IPS-15b (cell line): ENCODE data around the gene B9D1.

Experiments used
- H3K27me3 ChIP-seq: one replicate; pipeline ENCODE4 v1.6.1; 2013; ENCODE audit warnings: low read length; ENCODE audit not compliant: control insufficient read depth, insufficient read depth
- H3K36me3 ChIP-seq: one replicate; pipeline ENCODE4 v1.6.1; 2013; ENCODE audit warnings: low read length; ENCODE audit not compliant: control insufficient read depth, insufficient read depth
- H3K4me1 ChIP-seq: one replicate; pipeline ENCODE4 v1.6.1; 2013; ENCODE audit warnings: mild to moderate bottlenecking, low read length; ENCODE audit not compliant: control insufficient read depth, insufficient read depth
- H3K4me3 ChIP-seq: one replicate; pipeline ENCODE4 v1.5.1; 2013; ENCODE audit warnings: low read depth, low read length
- H3K9ac ChIP-seq: one replicate; pipeline ENCODE4 v1.6.1; 2013; ENCODE audit warnings: low read depth, mild to moderate bottlenecking, low read length
- H3K9me3 ChIP-seq: one replicate; pipeline ENCODE4 v1.6.1; 2013; ENCODE audit warnings: mild to moderate bottlenecking, low read length; ENCODE audit not compliant: control insufficient read depth, insufficient read depth

B9D1 gene

GRCh38 chr17:19318611-19319010 lies 43.9 kb downstream of the B9D1 start:
- H3K27me3 ChIP-seq: no peaks in the 10 kb centered on the region
- no peak overlapping the region for H3K4me3 ChIP-seq
- H3K4me1 ChIP-seq: peaks cover 7% of the 10 kb centered on the region
- H3K9ac ChIP-seq: no peak overlapping the region
- peaks cover 9% of the 10 kb centered on the region for H3K36me3 ChIP-seq
- no peaks in the 10 kb centered on the region for H3K9me3 ChIP-seq

DNA sequence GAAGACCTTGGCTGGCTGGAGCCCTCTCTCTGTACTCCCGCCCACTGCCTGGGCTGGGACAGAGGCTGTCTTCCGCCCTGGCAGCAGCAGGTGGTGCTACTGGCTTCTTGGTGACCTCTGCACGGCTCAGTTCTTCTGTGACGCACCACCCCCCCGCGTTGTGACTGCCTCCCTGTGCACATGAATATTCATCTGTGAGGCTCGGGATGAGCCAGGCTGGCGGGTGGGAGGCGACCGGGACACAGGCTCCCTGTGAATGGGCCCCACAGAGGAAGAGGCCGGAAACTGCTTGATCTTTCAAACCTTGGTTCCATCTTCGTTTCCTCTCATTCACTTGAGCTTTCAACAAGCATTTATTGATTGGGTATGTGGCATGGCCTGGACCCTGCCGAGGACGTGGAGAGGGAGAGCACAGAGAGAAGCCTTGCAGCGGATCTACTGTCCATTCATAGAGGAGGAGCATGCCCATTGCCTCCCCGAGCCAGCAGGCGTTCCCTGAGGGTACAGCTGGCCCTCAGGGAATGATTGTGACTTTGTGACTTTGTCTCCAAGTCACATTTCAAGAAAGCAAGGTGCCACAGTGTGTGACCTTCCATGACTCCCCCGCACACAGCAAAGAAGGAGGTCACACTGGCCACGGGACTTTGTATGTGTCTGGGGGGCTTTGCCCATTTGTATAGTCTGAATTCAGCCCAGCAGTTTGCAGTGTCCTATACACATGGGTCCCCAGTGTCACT lies 45.0 kb downstream of the B9D1 start:
- Histone ChIP-seq H3K9ac (no peak overlapping the region), H3K9me3 (no peaks in the 10 kb centered on the region), H3K4me1 (peaks cover 7% of the 10 kb centered on the region), H3K36me3 (peaks cover 20% of the 10 kb centered on the region), H3K27me3 (no peaks in the 10 kb centered on the region), H3K4me3 (no peak overlapping the region)

- Histone ChIP-seq H3K27me3 (no peaks in the 10 kb centered on the region), H3K4me3 (no peak overlapping the region), H3K9ac (no peak overlapping the region), H3K36me3 (peaks cover 26% of the 10 kb centered on the region), H3K4me1 (peaks cover 7% of the 10 kb centered on the region), H3K9me3 (no peaks in the 10 kb centered on the region)
Measured at GRCh38 chr17:19316761-19317358, 45.7 kb downstream of the B9D1 start.

DNA sequence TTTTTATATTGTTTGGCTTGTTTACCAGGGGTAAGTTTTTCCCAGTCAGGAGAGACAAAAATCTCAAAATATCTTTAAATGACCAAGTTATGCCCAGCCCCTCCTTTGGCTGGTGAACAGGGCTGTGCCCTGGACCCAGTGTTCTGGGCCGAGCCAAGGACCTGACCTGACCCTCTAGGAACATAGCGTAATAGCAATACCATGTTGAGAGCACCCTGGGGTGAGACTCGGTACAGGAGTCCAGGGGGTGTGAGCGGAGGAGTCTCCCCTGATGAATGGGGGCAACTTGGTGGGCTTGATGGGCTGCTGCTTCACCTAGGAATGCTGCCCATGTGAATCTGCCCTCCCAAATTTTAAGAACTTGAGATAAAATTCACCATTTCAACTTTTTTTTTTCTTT lies 47.4 kb downstream of the B9D1 start:
- Histone ChIP-seq H3K9ac (no peak overlapping the region), H3K4me1 (peaks cover 7% of the 10 kb centered on the region), H3K36me3 (peaks cover 26% of the 10 kb centered on the region), H3K9me3 (no peaks in the 10 kb centered on the region), H3K4me3 (no peak overlapping the region), H3K27me3 (no peaks in the 10 kb centered on the region)

GRCh38 chr17:19313746-19314651 lies 48.5 kb downstream of the B9D1 start:
- Histone ChIP-seq H3K9ac (no peak overlapping the region), H3K4me1 (peaks cover 7% of the 10 kb centered on the region), H3K4me3 (no peak overlapping the region), H3K36me3 (peaks cover 23% of the 10 kb centered on the region), H3K9me3 (no peaks in the 10 kb centered on the region), H3K27me3 (no peaks in the 10 kb centered on the region)

DNA sequence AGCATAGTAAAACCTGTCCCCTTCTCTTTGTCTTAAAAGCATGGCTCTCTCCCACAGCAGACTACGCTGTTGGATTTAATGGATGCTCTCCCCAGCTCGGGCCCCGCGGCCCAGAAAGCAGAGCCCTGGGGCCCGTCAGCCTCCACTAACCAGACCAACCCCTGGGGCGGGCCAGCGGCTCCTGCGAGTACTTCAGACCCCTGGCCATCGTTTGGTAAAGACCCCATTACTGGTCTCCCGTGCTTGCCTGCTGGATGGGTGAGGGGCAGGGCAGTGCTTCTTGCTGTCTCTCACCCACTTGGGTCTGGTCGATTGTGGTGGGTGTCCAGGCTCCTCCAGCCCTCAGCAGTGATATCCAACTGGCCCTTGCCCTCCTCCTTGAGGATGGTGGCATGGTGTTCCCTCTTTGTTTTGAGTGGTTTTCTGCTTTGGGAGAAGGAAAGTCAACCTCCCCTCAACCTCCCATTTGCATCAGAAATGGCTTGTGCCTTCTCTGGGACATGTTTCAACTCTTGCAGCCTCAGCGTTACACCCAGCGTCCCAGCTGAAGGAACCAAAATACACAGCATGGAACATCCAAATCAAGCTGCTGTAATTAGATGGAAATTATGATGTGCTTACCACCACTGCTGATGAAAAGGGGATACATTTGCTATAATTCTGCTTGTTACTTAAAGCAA lies 49.3 kb downstream of the B9D1 start:
- Histone ChIP-seq H3K9me3 (no peaks in the 10 kb centered on the region), H3K9ac (no peak overlapping the region), H3K36me3 (peaks cover 23% of the 10 kb centered on the region), H3K4me1 (peaks cover 7% of the 10 kb centered on the region), H3K4me3 (no peak overlapping the region), H3K27me3 (no peaks in the 10 kb centered on the region)

GRCh38 chr17:19312406-19312805 lies 50.1 kb downstream of the B9D1 start:
- H3K4me3 ChIP-seq: no peak overlapping the region
- no peaks in the 10 kb centered on the region for H3K9me3 ChIP-seq
- H3K9ac ChIP-seq: no peak overlapping the region
- peaks cover 23% of the 10 kb centered on the region for H3K36me3 ChIP-seq
- no peaks in the 10 kb centered on the region for H3K27me3 ChIP-seq
- H3K4me1 ChIP-seq: peaks cover 4% of the 10 kb centered on the region

- Histone ChIP-seq H3K4me1 (no peaks in the 10 kb centered on the region), H3K9me3 (no peaks in the 10 kb centered on the region), H3K27me3 (no peaks in the 10 kb centered on the region), H3K36me3 (peaks cover 23% of the 10 kb centered on the region), H3K9ac (no peak overlapping the region), H3K4me3 (no peak overlapping the region)
Measured at GRCh38 chr17:19311421-19312215, 50.9 kb downstream of the B9D1 start.

DNA sequence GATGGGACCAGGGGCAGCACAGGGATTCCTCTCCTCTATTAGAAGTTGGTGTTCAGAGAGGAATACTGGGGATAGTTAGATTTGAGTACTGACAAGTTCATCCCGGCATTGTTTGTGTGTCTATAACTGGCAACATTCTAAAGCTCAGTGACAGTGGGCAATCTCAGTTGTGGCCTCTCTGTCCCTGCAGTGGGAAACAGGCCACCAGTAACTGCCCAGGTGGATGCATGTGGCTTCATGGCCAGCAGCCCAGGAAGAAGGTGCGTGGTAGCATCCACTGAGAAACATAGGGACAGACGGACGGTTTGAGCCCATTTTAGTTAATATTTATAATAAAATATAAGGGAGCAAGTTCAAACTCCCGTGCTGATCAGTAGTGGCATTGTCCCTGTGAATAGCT lies 51.5 kb downstream of the B9D1 start:
- Histone ChIP-seq H3K4me1 (no peaks in the 10 kb centered on the region), H3K27me3 (no peaks in the 10 kb centered on the region), H3K4me3 (no peak overlapping the region), H3K36me3 (peaks cover 23% of the 10 kb centered on the region), H3K9me3 (no peaks in the 10 kb centered on the region), H3K9ac (no peak overlapping the region)

DNA sequence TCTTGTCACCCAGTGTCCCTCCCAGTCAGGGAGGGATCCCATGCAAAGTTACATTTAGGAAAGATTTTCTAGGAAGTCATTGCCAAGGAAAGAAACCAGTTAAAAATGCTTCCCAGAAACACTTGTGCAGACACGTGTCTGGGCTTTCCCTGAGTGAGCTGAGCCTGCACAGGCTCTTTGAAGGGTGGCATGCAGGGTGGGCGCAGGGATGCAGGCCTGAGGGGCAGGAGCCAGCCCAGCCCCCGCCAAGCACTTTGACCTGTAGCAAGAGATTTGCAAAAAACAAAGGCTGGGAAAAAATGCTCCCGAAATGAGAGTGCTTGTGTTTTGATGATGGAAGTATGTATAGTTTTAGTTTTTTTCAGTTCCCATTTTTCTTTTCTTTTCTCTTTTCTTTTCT lies 52.4 kb downstream of the B9D1 start:
- Histone ChIP-seq H3K36me3 (peaks cover 23% of the 10 kb centered on the region), H3K9me3 (no peaks in the 10 kb centered on the region), H3K4me1 (no peaks in the 10 kb centered on the region), H3K27me3 (no peaks in the 10 kb centered on the region), H3K9ac (no peak overlapping the region), H3K4me3 (no peak overlapping the region)

DNA sequence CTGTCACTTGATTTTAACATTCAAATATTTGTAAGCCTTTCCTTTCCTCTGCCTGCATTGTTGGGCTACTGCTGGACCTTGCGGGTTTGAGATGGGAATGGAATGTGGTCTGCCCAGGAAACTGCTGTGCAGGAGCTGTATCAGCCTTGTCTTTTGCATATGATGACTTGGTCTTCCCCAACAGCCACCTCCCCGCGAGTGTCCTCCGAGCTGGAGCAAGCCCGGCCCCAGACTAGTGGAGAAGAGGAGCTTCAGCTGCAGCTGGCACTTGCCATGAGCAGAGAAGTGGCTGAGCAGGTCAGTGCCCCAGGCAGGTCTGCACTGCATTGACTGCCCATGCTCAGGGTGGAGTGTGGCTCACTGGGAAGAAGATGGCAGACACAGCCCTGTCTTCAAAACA lies 52.8 kb downstream of the B9D1 start:
- no peak overlapping the region for H3K9ac ChIP-seq
- no peak overlapping the region for H3K4me3 ChIP-seq
- no peaks in the 10 kb centered on the region for H3K27me3 ChIP-seq
- no peaks in the 10 kb centered on the region for H3K9me3 ChIP-seq
- peaks cover 23% of the 10 kb centered on the region for H3K36me3 ChIP-seq
- no peaks in the 10 kb centered on the region for H3K4me1 ChIP-seq
